Measurements from ENCODE around the gene APMAP. TPM values are rescaled to one million over a fixed set of nuclear protein-coding genes. Genes with fewer than 3 reads are reported as not detected.

Gene APMAP
- total and polyA plus RNA-seq, 2 of the 13 experiments (the other 11 are each of a cell fraction or from before 2014, with no cell fraction given) = 168 to 214 TPM

- TF ChIP-seq ZNF770 (CRISPR knock-in tag; IDR thresholded peaks at IDR 0.05) = peak; percentile 60
- peak; percentile 94 for TF ChIP-seq ZBTB39 (CRISPR knock-in tag; IDR thresholded peaks at IDR 0.05)
- peak; percentile 89 for TF ChIP-seq ZNF546 (CRISPR knock-in tag; conservative IDR thresholded peaks at IDR 0.05)
- TF ChIP-seq ZNF276 (CRISPR knock-in tag; IDR thresholded peaks at IDR 0.05; ENCODE audit: low read depth) = 0 out of 2 replicates have a peak, but pooled peaks have one; percentile 90
- TF ChIP-seq ZNF615 (CRISPR knock-in tag; IDR thresholded peaks at IDR 0.05; ENCODE audit: borderline replicate concordance) = no peak
- peak; percentile 99 for TF ChIP-seq POLR2G (IDR thresholded peaks at IDR 0.05; ENCODE audit: low read depth, low read length)
- peak; percentile 82; the same call in 1 of the 2 replicates for TF ChIP-seq ZNF782 (CRISPR knock-in tag; IDR thresholded peaks at IDR 0.05; ENCODE audit: borderline replicate concordance)
- TF ChIP-seq NR1H2 (CRISPR knock-in tag; IDR thresholded peaks at IDR 0.05; ENCODE audit: borderline replicate concordance, low read depth) = peak; percentile 20; the same call in 1 of the 2 replicates
- TF ChIP-seq ZNF879 (CRISPR knock-in tag; IDR thresholded peaks at IDR 0.05) = peak; percentile 81; the same call in 1 of the 2 replicates
- TF ChIP-seq GPN1 (CRISPR knock-in tag; IDR thresholded peaks at IDR 0.05; ENCODE audit: borderline replicate concordance) = 0 out of 2 replicates have a peak, but pooled peaks have one; percentile 26
- peak; percentile 95; the same call in 1 of the 2 replicates for TF ChIP-seq SNAPC4 (CRISPR knock-in tag; IDR thresholded peaks at IDR 0.05)
- peak; percentile 70; the same call in 1 of the 2 replicates for TF ChIP-seq RFX5 (IDR thresholded peaks at IDR 0.05; ENCODE audit: low read depth, low read length)
- TF ChIP-seq IRF1 (CRISPR knock-in tag; IDR thresholded peaks at IDR 0.05; ENCODE audit: low read depth) = no peak
- TF ChIP-seq ZNF530 (CRISPR knock-in tag; IDR thresholded peaks at IDR 0.05; ENCODE audit: low read depth) = 0 out of 2 replicates have a peak, but pooled peaks have one; percentile 11
- TF ChIP-seq ZNF331 (CRISPR knock-in tag; IDR thresholded peaks at IDR 0.05) = peak; percentile 92; the same call in 1 of the 2 replicates
Measured at GRCh38 chr20:24992487-24993205, at the start of gene APMAP (continued).

Data from HepG2 (cell line).